ENCODE results near the gene IWS1.
"Not testable (repeated sequence)": the region's sequence is repeated elsewhere in the genome, so short reads cannot be mapped to it uniquely, and the experiment has no call there.

Gene IWS1

GRCh38 chr2:127560931-127561280 lies 34.6 kb upstream of the IWS1 start:
- peak; percentile 95 for DNase-seq (ENCODE audit: low read depth)

- peak; percentile 36 for DNase-seq (ENCODE audit: low read depth)
Measured at GRCh38 chr2:127560201-127560930, 34.1 kb upstream of the IWS1 start.

- no peak for DNase-seq (ENCODE audit: low read depth)
Measured at GRCh38 chr2:127559454-127559853, 33.2 kb upstream of the IWS1 start.

DNA sequence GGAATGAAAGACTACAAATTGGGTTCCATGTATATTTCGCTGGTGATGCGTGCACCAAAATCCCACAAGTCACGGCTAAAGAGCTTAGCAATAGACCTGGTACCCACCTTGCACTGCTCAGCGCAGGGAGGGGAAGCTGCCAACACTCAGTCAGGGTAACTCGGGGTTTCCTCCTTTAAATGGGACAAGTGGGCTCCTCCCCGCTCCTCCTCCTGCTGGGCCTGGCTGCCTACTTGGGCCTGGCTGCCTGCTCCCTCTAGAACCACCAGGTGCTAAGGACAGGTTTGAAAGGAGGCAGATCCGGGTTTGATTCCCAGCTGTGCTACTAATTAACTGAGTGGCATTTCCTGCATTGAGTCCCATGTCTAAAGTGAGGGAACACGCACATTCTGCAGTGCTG lies 32.6 kb upstream of the IWS1 start:
- no peak for DNase-seq (ENCODE audit: low read depth)

DNA sequence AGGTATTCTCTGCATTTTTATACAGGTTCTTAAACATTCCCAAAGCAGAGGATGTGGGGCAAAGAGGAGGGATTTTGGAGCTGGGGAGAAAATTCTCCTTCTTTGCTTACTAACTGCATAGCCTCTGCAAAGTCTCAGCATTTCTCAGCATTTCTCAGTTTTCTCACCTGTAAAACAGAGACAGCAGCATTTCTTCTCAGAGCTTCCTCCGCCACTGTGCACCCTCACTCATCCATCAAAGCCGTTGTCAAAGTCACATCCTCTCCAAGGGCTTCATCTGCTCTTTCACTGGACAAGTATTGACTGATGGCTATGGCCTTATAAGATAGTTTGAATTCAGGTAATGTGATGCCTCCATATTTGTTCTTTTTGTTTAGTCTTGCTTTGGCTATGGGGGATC lies 26.6 kb upstream of the IWS1 start:
- no peak for DNase-seq (ENCODE audit: low read depth)

DNA sequence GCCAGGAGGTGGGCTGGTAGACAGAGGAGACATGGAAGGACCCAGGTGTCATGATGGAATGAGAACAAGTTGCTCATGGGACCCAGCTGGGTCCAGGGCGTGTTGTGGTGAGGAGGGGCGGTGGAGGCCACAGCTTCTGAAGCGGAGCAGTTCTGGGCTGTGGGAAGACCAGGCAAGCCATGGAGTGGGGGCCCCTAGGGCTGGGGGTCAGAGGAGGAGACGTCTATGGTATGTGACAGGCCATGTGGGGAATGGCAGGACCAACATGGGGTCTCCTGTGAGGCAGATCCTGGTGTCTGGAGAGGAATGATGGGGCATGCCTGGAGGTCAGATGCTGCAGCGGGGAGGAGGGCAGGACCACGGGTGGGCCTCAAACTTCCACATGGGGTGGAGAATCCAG lies 26.0 kb upstream of the IWS1 start:
- DNase-seq (ENCODE audit: low read depth), result no peak

DNA sequence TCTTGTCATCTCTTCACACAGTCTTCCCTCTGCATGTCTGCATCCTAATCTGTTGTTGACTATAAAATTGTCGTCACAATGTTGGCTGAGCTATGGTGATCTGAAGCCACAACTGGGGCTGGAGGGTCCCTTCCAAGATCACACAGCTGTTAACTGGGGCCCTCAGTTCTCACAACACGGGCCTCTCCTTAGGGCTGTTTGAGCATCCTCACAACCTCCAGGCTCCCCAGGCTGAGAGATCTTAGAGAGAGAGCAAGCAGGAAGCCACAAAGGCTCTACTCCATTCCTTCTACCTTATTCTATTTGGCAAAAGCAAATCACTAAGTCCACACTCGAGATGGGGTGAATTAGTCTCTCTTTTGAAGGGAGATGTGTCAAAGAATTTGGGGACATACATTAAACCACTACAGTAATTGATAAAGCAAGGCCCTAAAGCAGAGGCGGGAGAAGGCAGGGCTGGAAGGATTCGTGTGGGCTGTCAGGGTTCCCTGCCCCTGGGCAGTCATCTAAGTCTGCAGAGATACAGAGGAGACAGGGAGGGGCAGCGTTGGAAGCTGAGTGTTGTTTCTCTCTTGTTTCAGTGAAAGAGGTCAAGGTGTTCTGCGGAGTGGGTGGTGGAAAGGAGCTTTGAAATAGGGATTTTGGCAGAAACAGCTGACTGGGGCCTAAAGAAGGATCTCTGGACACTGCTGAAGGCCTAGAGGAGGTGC lies 25.1 kb upstream of the IWS1 start:
- DNase-seq (ENCODE audit: low read depth), result no peak

DNA sequence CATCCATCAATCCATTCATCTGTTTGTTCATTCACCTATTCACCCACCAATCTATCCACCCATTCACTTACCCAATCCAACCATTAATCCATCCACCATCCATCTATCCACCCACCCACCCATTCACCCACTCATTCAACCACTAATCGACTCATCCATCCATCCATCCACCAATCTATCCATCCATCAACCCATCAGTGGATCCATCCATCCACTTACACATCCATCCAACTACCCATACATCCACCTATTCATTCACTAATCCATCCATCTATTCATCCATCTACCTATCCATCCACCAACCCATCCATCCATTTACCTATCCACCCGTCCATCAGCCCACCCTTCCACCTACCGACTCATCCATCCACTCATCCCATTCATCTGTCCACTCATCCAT lies 20.5 kb upstream of the IWS1 start:
- DNase-seq (ENCODE audit: low read depth), result no peak

DNA sequence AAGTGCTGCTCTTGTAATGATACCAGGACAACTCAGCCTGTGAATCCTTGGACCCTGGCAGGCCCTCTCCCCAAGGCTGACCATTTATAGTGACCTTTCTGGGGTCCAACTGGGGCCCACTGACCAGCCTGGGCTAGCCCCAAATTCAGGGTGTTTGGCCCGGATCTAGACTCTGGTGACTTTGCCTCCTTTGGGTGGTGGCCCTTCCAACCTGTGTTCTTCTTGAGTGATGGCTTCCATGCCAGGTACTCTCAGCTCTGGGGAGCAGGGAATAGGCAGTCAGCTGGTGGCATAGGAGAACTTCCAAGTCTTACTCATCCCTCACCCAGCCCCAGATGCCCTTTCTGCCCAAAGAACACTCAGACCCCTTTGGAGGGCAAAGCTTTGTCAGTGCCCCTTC lies 19.5 kb upstream of the IWS1 start:
- no peak for DNase-seq (ENCODE audit: low read depth)

DNA sequence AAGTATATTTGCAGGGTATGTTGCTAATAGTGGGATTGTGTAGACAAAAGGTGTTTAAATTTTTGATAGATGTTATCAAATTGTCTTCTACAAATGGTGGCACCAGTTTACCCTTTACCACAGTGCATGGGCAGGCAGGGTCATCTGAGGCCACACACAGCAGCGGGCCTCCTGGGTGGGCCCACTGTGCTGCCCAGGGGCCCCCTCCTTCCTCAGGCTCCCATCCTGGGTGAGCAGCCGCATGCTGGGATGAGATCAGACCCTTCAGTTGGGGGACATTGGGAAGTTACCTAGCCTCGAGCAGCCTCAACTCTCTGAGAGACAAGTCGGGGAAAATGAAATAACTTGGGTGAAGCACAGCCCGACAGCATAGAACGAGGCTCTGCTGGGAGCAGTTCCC lies 18.9 kb upstream of the IWS1 start:
- DNase-seq (ENCODE audit: low read depth), result no peak

- not testable (repeated sequence) for DNase-seq (ENCODE audit: low read depth)
Measured at GRCh38 chr2:127543013-127543501, 16.8 kb upstream of the IWS1 start.

DNA sequence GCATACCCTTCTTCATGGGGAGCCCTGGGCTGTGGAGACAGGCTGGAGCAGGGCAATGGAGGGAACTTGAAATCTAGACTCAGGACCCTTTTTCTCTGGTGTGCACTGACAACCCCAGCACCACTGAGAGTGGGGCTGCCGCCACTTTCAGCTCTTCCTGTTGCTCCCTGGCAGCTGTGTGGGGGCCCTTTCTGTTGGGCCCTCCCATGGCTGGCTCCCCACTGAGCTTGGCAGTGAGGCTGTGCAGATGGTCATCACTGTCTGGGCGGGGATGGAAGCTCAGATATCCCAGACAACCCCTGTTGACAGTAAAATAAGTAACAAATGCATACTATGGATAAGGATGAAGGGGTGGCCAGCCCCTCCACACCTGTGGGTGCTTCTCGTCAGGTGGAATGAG lies 15.9 kb upstream of the IWS1 start:
- no peak for DNase-seq (ENCODE audit: low read depth)

GRCh38 chr2:127541809-127542208 lies 15.5 kb upstream of the IWS1 start:
- no peak for DNase-seq (ENCODE audit: low read depth)

DNA sequence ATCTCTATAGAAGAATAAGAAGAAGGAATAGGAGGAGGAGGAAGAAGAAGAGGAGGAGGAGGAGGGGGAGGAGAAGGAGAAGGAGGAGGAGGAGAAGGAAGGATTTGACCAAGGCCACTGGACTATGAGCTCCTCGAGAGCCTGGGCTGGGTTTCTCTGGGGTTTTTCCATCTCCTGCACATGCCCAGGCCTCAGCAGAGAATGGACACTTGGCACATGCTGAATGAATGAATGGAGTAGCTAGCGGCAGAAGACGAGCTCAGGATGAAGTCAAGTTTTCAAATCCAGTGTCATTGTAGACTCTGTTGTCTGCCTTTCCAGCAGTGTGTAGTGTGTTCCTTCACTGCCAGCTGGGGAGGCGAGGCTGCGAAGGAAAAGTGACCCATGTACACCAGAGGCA lies 11.4 kb upstream of the IWS1 start:
- no peak for DNase-seq (ENCODE audit: low read depth)

DNA sequence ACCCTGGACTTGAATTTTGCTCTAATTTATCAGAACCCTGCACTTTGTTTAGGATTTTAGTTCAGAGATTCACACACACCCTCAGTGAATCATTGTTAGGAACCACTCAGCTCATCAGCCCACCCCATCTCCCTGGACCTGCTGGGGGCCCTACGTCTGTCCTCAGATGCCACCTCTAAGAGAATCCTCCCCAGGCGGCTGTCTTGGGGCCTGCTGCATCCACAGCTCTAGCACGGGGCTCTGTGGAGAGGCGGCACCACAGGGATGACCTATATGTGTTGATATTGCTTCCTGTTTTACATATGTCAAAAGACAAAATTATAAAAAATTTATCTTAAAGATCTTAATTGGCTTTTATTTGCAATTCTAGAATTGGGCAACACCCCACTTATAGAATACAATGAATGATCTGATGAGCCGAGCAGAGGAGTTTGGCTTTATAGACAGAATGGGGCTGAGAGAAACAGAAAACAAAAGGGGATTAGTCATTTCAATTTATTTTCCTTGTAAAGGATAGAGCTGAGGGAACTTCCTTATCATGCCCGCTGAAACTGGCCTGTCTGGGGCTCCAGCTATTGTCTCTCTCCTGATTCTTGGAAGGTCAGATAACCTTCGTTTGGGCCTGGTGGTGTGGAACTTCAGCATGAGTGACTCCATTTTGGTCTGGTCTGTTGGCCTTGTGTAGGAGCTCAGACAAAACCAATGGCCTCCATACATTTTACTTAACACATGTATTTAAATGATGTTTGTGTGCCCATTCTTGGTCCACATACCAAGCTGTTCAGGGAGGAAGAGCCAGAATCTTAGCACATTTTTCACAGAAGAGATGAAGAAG lies 10.6 kb upstream of the IWS1 start:
- no peak for DNase-seq (ENCODE audit: low read depth)

DNA sequence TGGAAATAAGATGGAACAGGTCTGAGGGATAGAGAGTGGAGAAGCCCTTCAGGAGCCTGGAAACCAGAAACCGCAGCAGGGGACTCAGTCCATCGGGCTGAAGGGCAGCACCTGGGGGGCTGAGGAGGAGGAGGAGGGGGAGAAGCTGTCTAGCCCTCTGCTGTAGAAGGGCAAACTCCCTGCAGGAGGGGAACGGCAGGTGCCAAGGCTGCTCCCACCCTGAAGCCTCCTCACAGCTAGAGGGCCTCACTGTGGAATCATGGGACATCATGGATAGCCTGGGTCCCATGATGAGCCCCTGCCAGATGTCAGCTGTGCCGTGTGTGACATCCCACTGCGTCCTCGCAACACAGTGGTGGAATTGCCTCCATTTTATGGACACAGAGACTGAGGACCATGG lies 9.6 kb upstream of the IWS1 start:
- DNase-seq (ENCODE audit: low read depth), result no peak

- no peak for DNase-seq (ENCODE audit: low read depth)
Measured at GRCh38 chr2:127535422-127535901, 9.2 kb upstream of the IWS1 start, which contains the start of gene MYO7B. TSS of gene MYO7B (plus strand) at chr2:127535683. CDS start at chr2:127559723, 24,040 bp downstream.

- DNase-seq (ENCODE audit: low read depth), result no peak
Measured at GRCh38 chr2:127532296-127532695, 6.0 kb upstream of the IWS1 start.

DNA sequence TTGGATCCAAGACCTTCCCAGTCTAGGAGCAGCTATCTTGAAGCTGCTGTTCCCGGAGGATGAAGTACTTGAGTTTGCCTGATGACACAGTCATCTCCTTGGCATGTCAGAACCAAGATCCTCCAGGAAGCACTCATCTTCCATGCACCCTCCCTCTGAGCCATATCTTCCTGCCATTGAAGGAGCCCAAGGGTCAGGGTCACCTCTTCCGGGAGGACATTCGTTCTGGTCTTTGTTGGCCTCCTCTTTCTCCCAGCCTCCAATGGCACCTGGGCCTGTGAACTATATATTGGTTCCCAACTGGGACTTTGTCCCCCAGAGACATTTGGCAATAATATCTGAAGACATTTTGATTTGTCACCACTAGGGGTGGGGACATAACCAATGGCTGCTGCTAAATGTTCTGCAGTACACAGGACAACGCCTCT lies 4.9 kb upstream of the IWS1 start:
- DNase-seq (ENCODE audit: low read depth), result no peak

DNA sequence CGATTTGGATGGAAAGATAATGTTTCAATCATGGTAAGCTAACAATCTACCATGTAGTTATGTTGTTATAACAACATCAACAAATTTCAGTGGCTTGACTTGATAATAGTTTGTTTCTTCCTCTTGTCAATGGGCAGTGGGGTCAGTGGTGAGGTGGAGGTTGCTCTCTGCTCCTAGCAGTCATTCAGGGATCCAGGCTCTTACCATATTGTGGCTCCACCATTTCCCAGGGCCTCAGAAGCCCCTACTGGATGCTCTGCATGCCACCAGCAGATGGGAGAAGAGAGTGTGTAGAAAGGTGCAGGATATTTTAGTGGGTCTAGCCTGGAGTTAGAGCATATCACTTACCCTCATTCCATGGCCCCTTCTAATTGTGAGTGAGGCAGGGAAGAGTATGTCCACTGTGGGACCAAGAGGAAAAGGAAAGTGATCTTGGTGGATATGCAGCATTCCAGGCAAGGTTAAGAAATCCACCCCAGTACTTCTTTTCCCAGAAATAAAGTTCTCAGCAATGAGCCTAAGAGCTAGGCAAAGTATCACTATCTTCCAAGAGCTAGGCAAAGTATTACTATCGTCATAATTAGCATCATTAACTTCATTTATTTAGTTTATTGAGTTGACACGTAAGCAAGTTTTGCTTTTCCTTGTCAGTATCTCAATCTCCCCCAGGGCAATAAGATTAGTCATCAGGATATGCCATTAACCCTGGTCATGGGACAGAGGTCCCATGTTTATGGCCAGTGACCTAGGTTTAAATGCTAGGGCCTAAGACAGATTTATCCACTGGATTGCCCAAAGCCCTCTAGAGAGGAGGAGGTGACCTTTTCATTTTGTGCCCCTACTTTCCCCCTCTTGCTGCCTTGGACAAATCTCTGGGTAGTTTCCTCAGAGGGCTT lies 4.2 kb upstream of the IWS1 start:
- no peak for DNase-seq (ENCODE audit: low read depth)

DNA sequence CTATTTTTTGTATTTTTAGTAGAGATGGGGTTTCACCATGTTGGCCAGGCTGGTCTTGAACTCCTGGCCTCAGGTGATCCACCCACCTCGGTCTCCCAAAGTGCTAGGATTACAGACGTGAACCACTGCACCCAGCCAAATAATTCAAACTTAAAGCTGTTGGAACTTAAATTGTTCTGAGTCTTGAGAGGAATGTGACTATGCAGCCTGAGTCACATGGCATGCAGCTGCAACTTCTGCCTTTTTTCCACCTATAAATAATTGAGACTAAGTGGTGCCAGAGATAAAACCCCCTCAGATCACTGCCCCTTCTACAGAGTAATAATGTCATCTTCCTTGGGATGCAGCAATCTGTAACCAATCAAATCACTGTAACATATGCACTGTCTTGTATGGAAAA lies 3.1 kb upstream of the IWS1 start:
- DNase-seq (ENCODE audit: low read depth), result not testable (repeated sequence)

DNA sequence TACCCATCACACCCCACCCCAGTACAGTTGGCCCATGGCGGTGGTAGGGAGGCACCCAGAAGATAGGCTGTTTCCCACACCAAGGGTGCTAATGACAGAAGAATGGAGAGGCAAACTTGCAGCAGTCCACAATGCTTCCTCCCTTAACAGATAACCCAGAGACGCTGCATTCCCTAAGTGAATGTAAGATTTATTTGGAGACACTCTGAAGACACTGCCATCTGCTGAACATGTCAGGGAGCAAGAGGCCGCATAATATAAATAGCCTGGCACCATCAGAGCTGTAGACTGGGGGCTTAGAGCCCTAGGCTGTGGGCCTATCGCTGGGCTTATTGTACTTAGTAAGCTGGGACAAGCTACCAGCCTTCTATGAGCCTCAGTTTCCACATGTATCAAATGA lies 2.2 kb upstream of the IWS1 start:
- DNase-seq (ENCODE audit: low read depth), result no peak
